Smooth muscle cell (in vitro differentiated cells): Measurements from ENCODE around the gene TMEM134. TPM values are rescaled to one million over a fixed set of nuclear protein-coding genes. Genes with fewer than 3 reads are reported as not detected.
A peak's percentile ranks its signal among the peaks of the same experiment; 100 is the strongest.

Source experiments
- DNase-seq: peaks from one replicate; lab custom pipeline; 2025; ENCODE audit not compliant: unreplicated experiment; lab: John Stamatoyannopoulos, UW
- H2AFZ ChIP-seq: fragments of 200-600 bp; sonication (generic); 2 replicates; pipeline ENCODE4 v1.6.0; 2016; ENCODE audit warnings: antibody characterized with exemption, low read depth, mild to moderate bottlenecking
- H3F3A ChIP-seq: fragments of 200-600 bp; sonication (generic); 2 replicates; pipeline ENCODE4 v1.6.0; 2017; ENCODE audit warnings: antibody characterized with exemption, low read depth
- H3K27ac ChIP-seq: fragments of 200-600 bp; sonication (generic); 2 replicates; pipeline ENCODE4 v1.5.1; 2016; ENCODE audit warnings: low read depth, mild to moderate bottlenecking
- H3K27me3 ChIP-seq: fragments of 200-600 bp; sonication (generic); 2 replicates; pipeline ENCODE4 v1.6.1; 2016; ENCODE audit warnings: low read depth, mild to moderate bottlenecking
- H3K36me3 ChIP-seq: fragments of 200-600 bp; sonication (generic); 2 replicates; pipeline ENCODE4 v1.5.1; 2016; ENCODE audit warnings: low read depth
- H3K4me1 ChIP-seq: fragments of 200-600 bp; sonication (generic); 2 replicates; pipeline ENCODE4 v1.5.1; 2016; ENCODE audit warnings: low read depth
- H3K4me2 ChIP-seq: fragments of 200-600 bp; sonication (generic); 2 replicates; pipeline ENCODE4 v1.6.0; 2016; ENCODE audit warnings: mild to moderate bottlenecking
- H3K4me3 ChIP-seq: fragments of 200-600 bp; sonication (generic); 2 replicates; pipeline ENCODE4 v1.5.1; 2016; ENCODE audit warnings: mild to moderate bottlenecking
- H3K79me2 ChIP-seq: fragments of 200-600 bp; sonication (generic); 2 replicates; pipeline ENCODE4 v1.6.0; 2016; ENCODE audit warnings: low read depth, mild to moderate bottlenecking
- H3K9ac ChIP-seq: fragments of 200-600 bp; sonication (generic); 2 replicates; pipeline ENCODE4 v1.6.0; 2016; ENCODE audit warnings: low read depth
- H3K9me3 ChIP-seq: fragments of 200-600 bp; sonication (generic); replicated peaks from 2 replicates; pipeline ENCODE4 v1.5.1; 2016; ENCODE audit warnings: low read depth
- H4K20me1 ChIP-seq: fragments of 200-600 bp; sonication (generic); 2 replicates; pipeline ENCODE4 v1.6.0; 2016; ENCODE audit warnings: low read depth
- CTCF ChIP-seq: fragments of 200-600 bp; sonication (generic); IDR thresholded peaks from 2 replicates; pipeline ENCODE4 v1.5.1; 2017; ENCODE audit warnings: borderline replicate concordance, mild to moderate bottlenecking, antibody characterized with exemption; ENCODE audit not compliant: insufficient read depth, poor library complexity, severe bottlenecking
- WGBS: methylation state at CpG from one replicate; pipeline ENCODE4 v1.1.7; 2016; ENCODE audit warnings: low lambda C conversion rate; 5-methylcytosine and 5-hydroxymethylcytosine counted together
- polyA plus RNA-seq: library from polyadenylated mRNA; unstranded; fragments of >200 nt; fragmentation: Nextera tagmentation; extraction: Ambion mirVana; gene quantifications from 2 replicates; pipeline ENCODE4 v1.2.1, GENCODE V29; 2016
- total RNA-seq: library from RNA; depleted of rRNA; stranded (reverse); fragments of >200 nt; gene quantifications from 2 replicates; pipeline ENCODE4 v1.2.3, GENCODE V29; 2014

The TMEM134 gene
- total and polyA plus RNA-seq, 2 experiments from 2014 or later = 114 to 135 TPM

GRCh38 chr11:67421430-67422031 is 47.5 kb downstream of the TMEM134 start:
- Histone ChIP-seq H3F3A (no peaks in the 10 kb centered on the region), H3K9ac (no peak overlapping the region), H3K4me2 (peak overlapping the region; percentile 94), H3K4me1 (peaks cover 5% of the 10 kb centered on the region), H3K79me2 (no peaks in the 10 kb centered on the region), H3K27me3 (no peaks in the 10 kb centered on the region), H4K20me1 (no peaks in the 10 kb centered on the region), H2AFZ (no peak overlapping the region), H3K36me3 (no peaks in the 10 kb centered on the region), H3K9me3 (no peaks in the 10 kb centered on the region), H3K27ac (no peak overlapping the region), H3K4me3 (peak overlapping the region; percentile 59)
- TF ChIP-seq CTCF = no peak
- WGBS = 77% methylated on average over 22 of the region's 22 CpGs
- no peak for DNase-seq

GRCh38 chr11:67420646-67421429 is 48.2 kb downstream of the TMEM134 start:
- H3K36me3 ChIP-seq = no peaks in the 10 kb centered on the region
- H3K9ac ChIP-seq = peak overlapping the region; percentile 47
- no peaks in the 10 kb centered on the region for H3F3A ChIP-seq
- H3K27ac ChIP-seq = peak overlapping the region; percentile 28
- H4K20me1 ChIP-seq = no peaks in the 10 kb centered on the region
- WGBS = 1% methylated on average over 57 of the region's 97 CpGs
- no peaks in the 10 kb centered on the region for H3K27me3 ChIP-seq
- TF ChIP-seq CTCF = no peak
- H2AFZ ChIP-seq = peak overlapping the region; percentile 54
- H3K79me2 ChIP-seq = no peaks in the 10 kb centered on the region
- peaks cover 5% of the 10 kb centered on the region for H3K4me1 ChIP-seq
- peak overlapping the region; percentile 94 for H3K4me2 ChIP-seq
- H3K4me3 ChIP-seq = peak overlapping the region; percentile 59
- peak; percentile 87 for DNase-seq
- H3K9me3 ChIP-seq = no peaks in the 10 kb centered on the region

DNA sequence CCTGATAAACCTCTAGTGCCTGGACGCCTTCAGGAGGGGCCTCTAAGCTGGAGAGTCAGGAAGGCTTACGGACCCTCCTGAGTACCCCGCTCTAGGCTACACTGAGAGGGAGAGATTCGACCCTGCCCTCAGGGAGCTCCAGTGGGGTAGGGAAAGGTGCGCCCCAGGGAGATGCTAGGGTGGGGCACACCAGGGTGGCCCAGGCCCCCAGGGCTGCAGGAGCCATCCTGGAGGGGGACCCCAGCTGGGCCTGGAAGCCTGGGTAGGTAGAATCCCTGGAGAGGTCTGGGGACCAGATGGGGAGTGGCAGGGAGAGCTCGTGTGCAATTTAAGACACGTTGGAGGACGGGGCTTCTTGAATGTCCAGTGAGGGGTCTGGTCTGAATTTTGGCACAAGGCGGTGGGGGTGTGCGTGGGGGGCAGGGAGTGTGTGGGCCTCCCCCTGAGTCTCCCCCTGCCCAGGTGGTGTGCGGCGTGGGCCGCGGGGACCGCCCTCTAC is 48.9 kb downstream of the TMEM134 start:
- WGBS = 67% methylated on average over 8 of the region's 15 CpGs
- peaks cover 5% of the 10 kb centered on the region for H3K4me1 ChIP-seq

More for the DNA sequence above, 48.9 kb downstream of the TMEM134 start:
- peaks cover 1% of the 10 kb centered on the region for H3K27me3 ChIP-seq
- peak overlapping the region; percentile 59 for H3K4me3 ChIP-seq
- DNase-seq = no peak
- H3K79me2 ChIP-seq = no peaks in the 10 kb centered on the region
- peak overlapping the region; percentile 94 for H3K4me2 ChIP-seq
- no peaks in the 10 kb centered on the region for H3K9me3 ChIP-seq
- no peaks in the 10 kb centered on the region for H4K20me1 ChIP-seq
- H3K36me3 ChIP-seq = no peaks in the 10 kb centered on the region
- no peak overlapping the region for H2AFZ ChIP-seq
- H3K27ac ChIP-seq = no peak overlapping the region
- H3K9ac ChIP-seq = peak overlapping the region; percentile 47
- TF ChIP-seq CTCF = no peak
- H3F3A ChIP-seq = no peaks in the 10 kb centered on the region
